BLaER1 treated with 17β-estradiol and CSF1 and Interleukin-3, amounts not matched to agents 10 nM and 100 nM (cell line): ENCODE results near the gene CCT3.

ENCODE experiments used
- H3K27ac ChIP-seq, 11 experiments: shearing (Covaris generic); formaldehyde crosslinking; 2 replicates each; pipeline ENCODE4 v1.8.1; 2022
- H3K27me3 ChIP-seq, 11 experiments: shearing (Covaris generic); formaldehyde crosslinking; 2 replicates each; pipeline ENCODE4 v1.8.1; 2022
- H3K36me3 ChIP-seq, 11 experiments: shearing (Covaris generic); formaldehyde crosslinking; 2 replicates each; pipeline ENCODE4 v1.8.1; 2022
- H3K4me1 ChIP-seq, 10 experiments: shearing (Covaris generic); formaldehyde crosslinking; 2 replicates each; pipeline ENCODE4 v1.8.1; 2022
- H3K4me2 ChIP-seq, 11 experiments: shearing (Covaris generic); formaldehyde crosslinking; 2 replicates each; pipeline ENCODE4 v1.8.1; 2022
- H3K4me3 ChIP-seq, 10 experiments: shearing (Covaris generic); formaldehyde crosslinking; 2 replicates each; pipeline ENCODE4 v1.8.1; 2022
- H3K9ac ChIP-seq, 11 experiments: shearing (Covaris generic); formaldehyde crosslinking; 2 replicates each; pipeline ENCODE4 v1.8.1; 2022
- H3K9me3 ChIP-seq, 11 experiments: shearing (Covaris generic); formaldehyde crosslinking; replicated peaks in 1 of 11; 2 replicates each; pipeline ENCODE4 v1.8.1; 2022
- H4K20me1 ChIP-seq, 11 experiments: shearing (Covaris generic); formaldehyde crosslinking; 2 replicates each; pipeline ENCODE4 v1.8.1; 2022
- Cebpa-rat ChIP-seq, 11 experiments: shearing (Covaris generic); IDR thresholded peaks; 2 replicates each; pipeline ENCODE4 v1.8.1; 2022

Gene CCT3

GRCh38 chr1:156282479-156283222 lies 55.4 kb downstream of the CCT3 start, which contains the start of gene SMG5:
Gene SMG5 (minus strand): TSS chr1:156282825. CDS start chr1:156282680, 145 bp downstream.
- peaks cover 21 to 60% (median 38%) of the 10 kb centered on the region in 11 experiments for H3K36me3 ChIP-seq
- H4K20me1 ChIP-seq, result peaks cover 36 to 45% (median 42%) of the 10 kb centered on the region in 11 experiments
- H3K4me1 ChIP-seq, result peaks cover 39 to 59% (median 50%) of the 10 kb centered on the region in 10 experiments
- peak within 1 kb of the TSS; percentile 90 to 98 (median 97) for H3K9ac ChIP-seq
- H3K4me3 ChIP-seq, result peak within 1 kb of the TSS; percentile 64 to 92 (median 87)
- no peak for TF ChIP-seq Cebpa-rat (IDR thresholded peaks at IDR 0.05)
- H3K9me3 ChIP-seq, result no peaks in the 10 kb centered on the region
- peak within 1 kb of the TSS; percentile 90 to 99 (median 95) for H3K4me2 ChIP-seq
- no peaks in the 10 kb centered on the region for H3K27me3 ChIP-seq
- H3K27ac ChIP-seq, result peak within 1 kb of the TSS; percentile 89 to 98 (median 95)

GRCh38 chr1:156281693-156282478 lies 56.2 kb downstream of the CCT3 start:
- Histone ChIP-seq H3K36me3 (peaks cover 28 to 62% (median 46%) of the 10 kb centered on the region in 11 experiments), H4K20me1 (peaks cover 40 to 52% (median 48%) of the 10 kb centered on the region in 11 experiments), H3K4me1 (peaks cover 39 to 63% (median 52%) of the 10 kb centered on the region in 10 experiments), H3K27ac (peak overlapping the region; percentile 89 to 98 (median 95)), H3K9ac (peak overlapping the region; percentile 90 to 98 (median 97)), H3K4me2 (peak overlapping the region; percentile 87 to 99 (median 95)), H3K4me3 (peak overlapping the region; percentile 64 to 92 (median 87)), H3K27me3 (no peaks in the 10 kb centered on the region), H3K9me3 (no peaks in the 10 kb centered on the region)
- no peak for TF ChIP-seq Cebpa-rat (IDR thresholded peaks at IDR 0.05)

- H3K36me3 ChIP-seq, result peaks cover 34 to 62% (median 50%) of the 10 kb centered on the region in 11 experiments
- H3K9me3 ChIP-seq, result no peaks in the 10 kb centered on the region
- H3K4me3 ChIP-seq, result peak overlapping the region; percentile 64 to 92 (median 87)
- H3K4me2 ChIP-seq, result peak overlapping the region; percentile 87 to 99 (median 95)
- peaks cover 39 to 65% (median 54%) of the 10 kb centered on the region in 10 experiments for H3K4me1 ChIP-seq
- TF ChIP-seq Cebpa-rat (IDR thresholded peaks at IDR 0.05), result no peak
- H3K27me3 ChIP-seq, result no peaks in the 10 kb centered on the region
- peaks cover 42 to 58% (median 54%) of the 10 kb centered on the region in 11 experiments for H4K20me1 ChIP-seq
- peak overlapping the region; percentile 90 to 98 (median 97); a peak in 21 of 22 replicates for H3K9ac ChIP-seq
- peak overlapping the region in 10 of 11 experiments; percentile 89 to 98 (median 95); a peak in 21 of 22 replicates for H3K27ac ChIP-seq
Measured at GRCh38 chr1:156281281-156281680, 56.8 kb downstream of the CCT3 start.

- H3K4me1 ChIP-seq, result peaks cover 39 to 53% (median 45%) of the 10 kb centered on the region in 10 experiments
- H3K27ac ChIP-seq, result no peak overlapping the region
- no peak overlapping the region; a peak in 1 of 20 replicates for H3K4me3 ChIP-seq
- H4K20me1 ChIP-seq, result peaks cover 42 to 72% (median 67%) of the 10 kb centered on the region in 11 experiments
- H3K9ac ChIP-seq, result peak overlapping the region in 9 of 11 experiments; percentile 17 to 98 (median 97); a peak in 8 of 22 replicates
- peak overlapping the region in 10 of 11 experiments; percentile 87 to 99 (median 96); a peak in 15 of 22 replicates for H3K4me2 ChIP-seq
- H3K36me3 ChIP-seq, result peaks cover 49 to 63% (median 58%) of the 10 kb centered on the region in 11 experiments
- no peaks in the 10 kb centered on the region for H3K9me3 ChIP-seq
- no peaks in the 10 kb centered on the region for H3K27me3 ChIP-seq
- no peak for TF ChIP-seq Cebpa-rat (IDR thresholded peaks at IDR 0.05)
Measured at GRCh38 chr1:156279837-156280236, 58.3 kb downstream of the CCT3 start.

GRCh38 chr1:156276966-156277381 lies 61.1 kb downstream of the CCT3 start:
- Histone ChIP-seq H3K27ac (no peak overlapping the region; a peak in 1 of 22 replicates), H3K4me1 (peaks cover 21 to 36% (median 28%) of the 10 kb centered on the region in 10 experiments), H3K9ac (peak overlapping the region in 3 of 11 experiments; percentile 2 to 44 (median 5); a peak in 2 of 22 replicates), H3K36me3 (peaks cover 77 to 91% (median 87%) of the 10 kb centered on the region in 11 experiments), H3K4me2 (peak overlapping the region in 1 of 11 experiments; percentile 0; a peak in 1 of 22 replicates), H3K27me3 (no peaks in the 10 kb centered on the region), H3K9me3 (no peaks in the 10 kb centered on the region), H4K20me1 (peaks cover 42 to 99% (median 89%) of the 10 kb centered on the region in 11 experiments), H3K4me3 (no peak overlapping the region)
- peak in 4 of 11 experiments; percentile 20 to 57 (median 44); a peak in 3 of 22 replicates for TF ChIP-seq Cebpa-rat (IDR thresholded peaks at IDR 0.05)

- Histone ChIP-seq H3K27me3 (no peaks in the 10 kb centered on the region), H3K4me3 (no peak overlapping the region), H4K20me1 (peaks cover 42 to 99% (median 87%) of the 10 kb centered on the region in 11 experiments), H3K4me1 (peaks cover 18 to 32% (median 24%) of the 10 kb centered on the region in 10 experiments), H3K27ac (no peak overlapping the region; a peak in 1 of 22 replicates), H3K4me2 (0 out of 22 replicates have a peak overlapping the region, but pooled peaks of 1 of the 11 experiments have one; percentile 0), H3K36me3 (peaks cover 82 to 96% (median 91%) of the 10 kb centered on the region in 11 experiments), H3K9ac (peak overlapping the region in 3 of 11 experiments; percentile 2 to 25 (median 5); a peak in 2 of 22 replicates), H3K9me3 (no peaks in the 10 kb centered on the region)
- no peak for TF ChIP-seq Cebpa-rat (IDR thresholded peaks at IDR 0.05)
Measured at GRCh38 chr1:156276532-156276931, 61.6 kb downstream of the CCT3 start.

- Histone ChIP-seq H4K20me1 (peaks cover 0 to 100% (median 83%) of the 10 kb centered on the region in 11 experiments; a peak in 17 of 22 replicates), H3K4me1 (no peaks in the 10 kb centered on the region), H3K27me3 (no peaks in the 10 kb centered on the region), H3K9me3 (no peaks in the 10 kb centered on the region), H3K9ac (no peak overlapping the region), H3K27ac (no peak overlapping the region), H3K36me3 (peaks cover 100% of the 10 kb centered on the region in 11 experiments), H3K4me3 (no peak overlapping the region), H3K4me2 (no peak overlapping the region)
- TF ChIP-seq Cebpa-rat (IDR thresholded peaks at IDR 0.05), result no peak
Measured at GRCh38 chr1:156270314-156270713, 67.8 kb downstream of the CCT3 start.

- no peak for TF ChIP-seq Cebpa-rat (IDR thresholded peaks at IDR 0.05)
- no peak overlapping the region for H3K4me2 ChIP-seq
- H3K4me1 ChIP-seq, result no peaks in the 10 kb centered on the region
- no peak overlapping the region for H3K4me3 ChIP-seq
- no peak overlapping the region for H3K27ac ChIP-seq
- no peaks in the 10 kb centered on the region for H3K9me3 ChIP-seq
- H3K9ac ChIP-seq, result no peak overlapping the region
- peaks cover 98 to 100% (median 100%) of the 10 kb centered on the region in 11 experiments for H3K36me3 ChIP-seq
- no peaks in the 10 kb centered on the region for H3K27me3 ChIP-seq
- peaks cover 0 to 96% (median 76%) of the 10 kb centered on the region in 11 experiments; a peak in 17 of 22 replicates for H4K20me1 ChIP-seq
Measured at GRCh38 chr1:156268336-156268735, 69.8 kb downstream of the CCT3 start.
